Smooth muscle cell (in vitro differentiated cells): ENCODE measurements around the gene HRH4. TPM values are rescaled to one million over a fixed set of nuclear protein-coding genes. Genes with fewer than 3 reads are reported as not detected.

Experiments used
- DNase-seq: peaks from one replicate; lab custom pipeline; 2025; ENCODE audit not compliant: unreplicated experiment; lab: John Stamatoyannopoulos, UW
- H2AFZ ChIP-seq: fragments of 200-600 bp; sonication (generic); 2 replicates; pipeline ENCODE4 v1.6.0; 2016; ENCODE audit warnings: antibody characterized with exemption, low read depth, mild to moderate bottlenecking
- H3F3A ChIP-seq: fragments of 200-600 bp; sonication (generic); 2 replicates; pipeline ENCODE4 v1.6.0; 2017; ENCODE audit warnings: antibody characterized with exemption, low read depth
- H3K27ac ChIP-seq: fragments of 200-600 bp; sonication (generic); 2 replicates; pipeline ENCODE4 v1.5.1; 2016; ENCODE audit warnings: low read depth, mild to moderate bottlenecking
- H3K27me3 ChIP-seq: fragments of 200-600 bp; sonication (generic); 2 replicates; pipeline ENCODE4 v1.6.1; 2016; ENCODE audit warnings: low read depth, mild to moderate bottlenecking
- H3K36me3 ChIP-seq: fragments of 200-600 bp; sonication (generic); 2 replicates; pipeline ENCODE4 v1.5.1; 2016; ENCODE audit warnings: low read depth
- H3K4me1 ChIP-seq: fragments of 200-600 bp; sonication (generic); 2 replicates; pipeline ENCODE4 v1.5.1; 2016; ENCODE audit warnings: low read depth
- H3K4me2 ChIP-seq: fragments of 200-600 bp; sonication (generic); 2 replicates; pipeline ENCODE4 v1.6.0; 2016; ENCODE audit warnings: mild to moderate bottlenecking
- H3K4me3 ChIP-seq: fragments of 200-600 bp; sonication (generic); 2 replicates; pipeline ENCODE4 v1.5.1; 2016; ENCODE audit warnings: mild to moderate bottlenecking
- H3K79me2 ChIP-seq: fragments of 200-600 bp; sonication (generic); 2 replicates; pipeline ENCODE4 v1.6.0; 2016; ENCODE audit warnings: low read depth, mild to moderate bottlenecking
- H3K9ac ChIP-seq: fragments of 200-600 bp; sonication (generic); 2 replicates; pipeline ENCODE4 v1.6.0; 2016; ENCODE audit warnings: low read depth
- H3K9me3 ChIP-seq: fragments of 200-600 bp; sonication (generic); replicated peaks from 2 replicates; pipeline ENCODE4 v1.5.1; 2016; ENCODE audit warnings: low read depth
- H4K20me1 ChIP-seq: fragments of 200-600 bp; sonication (generic); 2 replicates; pipeline ENCODE4 v1.6.0; 2016; ENCODE audit warnings: low read depth
- WGBS: methylation state at CpG from one replicate; pipeline ENCODE4 v1.1.7; 2016; ENCODE audit warnings: low lambda C conversion rate; 5-methylcytosine and 5-hydroxymethylcytosine counted together
- polyA plus RNA-seq: library from polyadenylated mRNA; unstranded; fragments of >200 nt; fragmentation: Nextera tagmentation; extraction: Ambion mirVana; gene quantifications from 2 replicates; pipeline ENCODE4 v1.2.1, GENCODE V29; 2016
- total RNA-seq: library from RNA; depleted of rRNA; stranded (reverse); fragments of >200 nt; gene quantifications from 2 replicates; pipeline ENCODE4 v1.2.3, GENCODE V29; 2014
- TF ChIP-seq, protein P1 (sequence below): fragments of 200-600 bp; sonication (generic); IDR thresholded peaks from 2 replicates; pipeline ENCODE4 v1.5.1; 2017; ENCODE audit warnings: borderline replicate concordance, mild to moderate bottlenecking, antibody characterized with exemption; ENCODE audit not compliant: insufficient read depth, poor library complexity, severe bottlenecking

Gene HRH4
- total and polyA plus RNA-seq, 2 experiments from 2014 or later = not detected

DNA sequence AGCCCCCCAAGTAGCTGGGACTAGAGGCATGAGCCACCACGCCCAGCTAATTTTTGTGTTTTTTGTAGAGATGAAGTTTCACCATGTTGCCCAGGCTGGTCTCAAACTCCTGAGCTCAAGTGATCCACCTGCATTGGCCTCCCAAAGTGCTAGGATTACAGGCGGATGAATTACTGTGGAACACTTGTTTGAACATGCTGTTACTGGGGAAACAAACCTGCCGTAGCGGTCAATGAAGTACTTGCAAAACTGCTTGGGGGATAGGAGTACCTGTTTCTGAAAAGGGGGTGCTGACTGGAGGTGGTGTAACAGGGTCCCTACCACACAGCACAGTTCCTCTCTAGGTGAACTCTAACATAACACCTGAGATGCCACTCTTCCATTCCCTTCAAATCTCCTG is 39.9 kb upstream of the HRH4 start:
- no peak for DNase-seq
- no peaks in the 10 kb centered on the region for H3K4me1 ChIP-seq
- no peak overlapping the region for H3K4me2 ChIP-seq
- TF ChIP-seq, protein P1, sequence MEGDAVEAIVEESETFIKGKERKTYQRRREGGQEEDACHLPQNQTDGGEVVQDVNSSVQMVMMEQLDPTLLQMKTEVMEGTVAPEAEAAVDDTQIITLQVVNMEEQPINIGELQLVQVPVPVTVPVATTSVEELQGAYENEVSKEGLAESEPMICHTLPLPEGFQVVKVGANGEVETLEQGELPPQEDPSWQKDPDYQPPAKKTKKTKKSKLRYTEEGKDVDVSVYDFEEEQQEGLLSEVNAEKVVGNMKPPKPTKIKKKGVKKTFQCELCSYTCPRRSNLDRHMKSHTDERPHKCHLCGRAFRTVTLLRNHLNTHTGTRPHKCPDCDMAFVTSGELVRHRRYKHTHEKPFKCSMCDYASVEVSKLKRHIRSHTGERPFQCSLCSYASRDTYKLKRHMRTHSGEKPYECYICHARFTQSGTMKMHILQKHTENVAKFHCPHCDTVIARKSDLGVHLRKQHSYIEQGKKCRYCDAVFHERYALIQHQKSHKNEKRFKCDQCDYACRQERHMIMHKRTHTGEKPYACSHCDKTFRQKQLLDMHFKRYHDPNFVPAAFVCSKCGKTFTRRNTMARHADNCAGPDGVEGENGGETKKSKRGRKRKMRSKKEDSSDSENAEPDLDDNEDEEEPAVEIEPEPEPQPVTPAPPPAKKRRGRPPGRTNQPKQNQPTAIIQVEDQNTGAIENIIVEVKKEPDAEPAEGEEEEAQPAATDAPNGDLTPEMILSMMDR = no peak
- no peaks in the 10 kb centered on the region for H4K20me1 ChIP-seq
- no peak overlapping the region for H2AFZ ChIP-seq
- WGBS = 85% methylated on average over 4 of the region's 4 CpGs
- peaks cover 5% of the 10 kb centered on the region for H3F3A ChIP-seq
- no peak overlapping the region for H3K9ac ChIP-seq
- H3K9me3 ChIP-seq = no peaks in the 10 kb centered on the region
- H3K36me3 ChIP-seq = no peaks in the 10 kb centered on the region
- no peak overlapping the region for H3K4me3 ChIP-seq
- no peaks in the 10 kb centered on the region for H3K79me2 ChIP-seq
- peaks cover 28% of the 10 kb centered on the region for H3K27me3 ChIP-seq
- H3K27ac ChIP-seq = no peak overlapping the region

DNA sequence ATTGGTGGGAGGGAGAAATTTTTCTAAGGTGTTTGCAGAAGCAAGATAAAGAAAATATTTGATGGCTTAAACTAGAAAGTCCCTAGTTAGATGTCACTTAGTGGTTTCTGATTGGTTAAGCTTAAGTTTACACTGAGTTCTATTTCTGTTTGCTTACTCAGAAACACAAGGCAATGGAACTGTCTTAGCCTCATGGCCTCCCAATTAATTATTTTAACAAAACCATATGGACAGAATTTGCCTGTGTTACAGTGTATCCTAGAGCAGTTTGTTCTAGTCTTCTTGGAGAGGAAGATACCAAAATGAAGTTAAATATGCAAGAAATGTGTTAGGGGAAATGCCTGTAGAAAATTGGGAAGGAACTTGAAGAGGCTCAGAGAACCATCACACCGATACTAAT is 38.6 kb upstream of the HRH4 start:
- DNase-seq = no peak
- Histone ChIP-seq H3K27me3 (peaks cover 29% of the 10 kb centered on the region), H2AFZ (no peak overlapping the region), H3K4me1 (peaks cover 6% of the 10 kb centered on the region), H4K20me1 (no peaks in the 10 kb centered on the region), H3K36me3 (no peaks in the 10 kb centered on the region), H3K79me2 (no peaks in the 10 kb centered on the region), H3K27ac (no peak overlapping the region), H3K9ac (no peak overlapping the region), H3K4me3 (no peak overlapping the region), H3K9me3 (no peaks in the 10 kb centered on the region), H3F3A (peaks cover 7% of the 10 kb centered on the region), H3K4me2 (no peak overlapping the region)
- 88% methylated on average over 1 of the region's 1 CpG for WGBS
- TF ChIP-seq, protein P1 = no peak

DNA sequence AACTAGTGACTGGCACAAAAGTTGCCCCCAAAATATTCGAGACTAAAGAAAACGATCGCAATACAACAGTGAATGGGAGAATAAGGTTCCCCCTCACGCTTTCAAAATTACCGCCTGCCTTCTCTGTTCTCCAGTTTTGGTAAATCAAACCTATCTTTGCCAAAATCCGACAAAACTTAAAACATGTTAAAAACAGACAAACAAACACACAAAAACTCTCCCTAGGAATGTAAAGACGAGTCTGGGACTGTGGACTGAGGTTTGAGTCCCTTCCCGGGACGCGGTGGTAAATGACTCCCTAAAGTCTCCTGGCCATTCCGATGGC is 34.4 kb upstream of the HRH4 start:
- H3K79me2 ChIP-seq = peaks cover 3% of the 10 kb centered on the region
- H4K20me1 ChIP-seq = no peaks in the 10 kb centered on the region
- peak overlapping the region; percentile 76 for H3K4me3 ChIP-seq
- 22% methylated on average over 11 of the region's 11 CpGs for WGBS
- no peaks in the 10 kb centered on the region for H3K9me3 ChIP-seq
- H3K36me3 ChIP-seq = peaks cover 9% of the 10 kb centered on the region
- H3F3A ChIP-seq = peaks cover 7% of the 10 kb centered on the region
- no peak for DNase-seq
- peak overlapping the region; percentile 92 for H3K4me2 ChIP-seq
- H3K9ac ChIP-seq = peak overlapping the region; percentile 82
- peak overlapping the region; percentile 100 for H2AFZ ChIP-seq
- H3K27me3 ChIP-seq = peaks cover 29% of the 10 kb centered on the region
- TF ChIP-seq, protein P1 = no peak
- H3K4me1 ChIP-seq = peaks cover 18% of the 10 kb centered on the region
- H3K27ac ChIP-seq = peak overlapping the region; percentile 87
